Measurements from ENCODE around the gene NCBP1.

NCBP1 gene

GRCh38 chr9:97660340-97660739 is 26.7 kb downstream of the NCBP1 start:
- Histone ChIP-seq H3K9me3 (ENCODE audit: insufficient read depth, low read length) (no peaks in the 10 kb centered on the region), H3K9ac (ENCODE audit: insufficient read length, low read depth) (no peak overlapping the region), H3K36me3 (ENCODE audit: insufficient read depth, insufficient read length, low read length) (peaks cover 96% of the 10 kb centered on the region), H3K4me1 (ENCODE audit: insufficient read depth, insufficient read length) (no peaks in the 10 kb centered on the region), H3K27me3 (ENCODE audit: insufficient read depth, insufficient read length) (no peaks in the 10 kb centered on the region), H3K4me3 (ENCODE audit: insufficient read length, low read depth) (no peak overlapping the region)
- TF ChIP-seq YY1 (IDR thresholded peaks at IDR 0.05; ENCODE audit: insufficient read depth, insufficient read length), result no peak
- no peak for TF ChIP-seq SUZ12 (IDR thresholded peaks at IDR 0.05; ENCODE audit: extremely low read depth, insufficient read depth, insufficient read length)
- no peak for TF ChIP-seq ZNF274 (IDR thresholded peaks at IDR 0.05; ENCODE audit: low read depth, low read length)
- no peak for DNase-seq (ENCODE audit: low read depth, low spot score)

- DNase-seq (ENCODE audit: low read depth, low spot score), result no peak
- Histone ChIP-seq H3K36me3 (ENCODE audit: insufficient read depth, insufficient read length, low read length) (peaks cover 93% of the 10 kb centered on the region), H3K9ac (ENCODE audit: insufficient read length, low read depth) (no peak overlapping the region), H3K9me3 (ENCODE audit: insufficient read depth, low read length) (no peaks in the 10 kb centered on the region), H3K4me3 (ENCODE audit: insufficient read length, low read depth) (no peak overlapping the region), H3K4me1 (ENCODE audit: insufficient read depth, insufficient read length) (no peaks in the 10 kb centered on the region), H3K27me3 (ENCODE audit: insufficient read depth, insufficient read length) (no peaks in the 10 kb centered on the region)
- TF ChIP-seq YY1 (IDR thresholded peaks at IDR 0.05; ENCODE audit: insufficient read depth, insufficient read length) (no peak), ZNF274 (IDR thresholded peaks at IDR 0.05; ENCODE audit: low read depth, low read length) (no peak), SUZ12 (IDR thresholded peaks at IDR 0.05; ENCODE audit: extremely low read depth, insufficient read depth, insufficient read length) (no peak)
Measured at GRCh38 chr9:97660847-97661246, 27.2 kb downstream of the NCBP1 start.

GRCh38 chr9:97665742-97666141 is 32.1 kb downstream of the NCBP1 start:
- H3K9ac ChIP-seq (ENCODE audit: insufficient read length, low read depth), result no peak overlapping the region
- H3K4me3 ChIP-seq (ENCODE audit: insufficient read length, low read depth), result no peak overlapping the region
- TF ChIP-seq SUZ12 (IDR thresholded peaks at IDR 0.05; ENCODE audit: extremely low read depth, insufficient read depth, insufficient read length) (no peak), YY1 (IDR thresholded peaks at IDR 0.05; ENCODE audit: insufficient read depth, insufficient read length) (no peak), ZNF274 (IDR thresholded peaks at IDR 0.05; ENCODE audit: low read depth, low read length) (no peak)
- DNase-seq (ENCODE audit: low read depth, low spot score), result no peak
- H3K4me1 ChIP-seq (ENCODE audit: insufficient read depth, insufficient read length), result no peaks in the 10 kb centered on the region
- H3K9me3 ChIP-seq (ENCODE audit: insufficient read depth, low read length), result no peaks in the 10 kb centered on the region
- peaks cover 94% of the 10 kb centered on the region for H3K36me3 ChIP-seq (ENCODE audit: insufficient read depth, insufficient read length, low read length)
- no peaks in the 10 kb centered on the region for H3K27me3 ChIP-seq (ENCODE audit: insufficient read depth, insufficient read length)

GRCh38 chr9:97666907-97667686 is 33.5 kb downstream of the NCBP1 start:
- H3K9me3 ChIP-seq (ENCODE audit: insufficient read depth, low read length), result no peaks in the 10 kb centered on the region
- no peak overlapping the region for H3K4me3 ChIP-seq (ENCODE audit: insufficient read length, low read depth)
- no peaks in the 10 kb centered on the region for H3K27me3 ChIP-seq (ENCODE audit: insufficient read depth, insufficient read length)
- TF ChIP-seq SUZ12 (IDR thresholded peaks at IDR 0.05; ENCODE audit: extremely low read depth, insufficient read depth, insufficient read length), result no peak
- no peak for TF ChIP-seq YY1 (IDR thresholded peaks at IDR 0.05; ENCODE audit: insufficient read depth, insufficient read length)
- no peak for TF ChIP-seq ZNF274 (IDR thresholded peaks at IDR 0.05; ENCODE audit: low read depth, low read length)
- H3K9ac ChIP-seq (ENCODE audit: insufficient read length, low read depth), result no peak overlapping the region
- H3K36me3 ChIP-seq (ENCODE audit: insufficient read depth, insufficient read length, low read length), result peaks cover 95% of the 10 kb centered on the region
- DNase-seq (ENCODE audit: low read depth, low spot score), result no peak
- H3K4me1 ChIP-seq (ENCODE audit: insufficient read depth, insufficient read length), result no peaks in the 10 kb centered on the region

- no peaks in the 10 kb centered on the region for H3K4me1 ChIP-seq (ENCODE audit: insufficient read depth, insufficient read length)
- no peak overlapping the region for H3K9ac ChIP-seq (ENCODE audit: insufficient read length, low read depth)
- H3K27me3 ChIP-seq (ENCODE audit: insufficient read depth, insufficient read length), result no peaks in the 10 kb centered on the region
- DNase-seq (ENCODE audit: low read depth, low spot score), result no peak
- H3K4me3 ChIP-seq (ENCODE audit: insufficient read length, low read depth), result no peak overlapping the region
- peaks cover 95% of the 10 kb centered on the region for H3K36me3 ChIP-seq (ENCODE audit: insufficient read depth, insufficient read length, low read length)
- no peaks in the 10 kb centered on the region for H3K9me3 ChIP-seq (ENCODE audit: insufficient read depth, low read length)
- TF ChIP-seq ZNF274 (IDR thresholded peaks at IDR 0.05; ENCODE audit: low read depth, low read length) (no peak), SUZ12 (IDR thresholded peaks at IDR 0.05; ENCODE audit: extremely low read depth, insufficient read depth, insufficient read length) (no peak), YY1 (IDR thresholded peaks at IDR 0.05; ENCODE audit: insufficient read depth, insufficient read length) (no peak)
Measured at GRCh38 chr9:97668485-97668884, 34.9 kb downstream of the NCBP1 start.

GRCh38 chr9:97670586-97670985 is 37.0 kb downstream of the NCBP1 start:
- H3K4me3 ChIP-seq (ENCODE audit: insufficient read length, low read depth), result no peak overlapping the region
- H3K4me1 ChIP-seq (ENCODE audit: insufficient read depth, insufficient read length), result no peaks in the 10 kb centered on the region
- no peak for DNase-seq (ENCODE audit: low read depth, low spot score)
- H3K27me3 ChIP-seq (ENCODE audit: insufficient read depth, insufficient read length), result no peaks in the 10 kb centered on the region
- no peak overlapping the region for H3K9ac ChIP-seq (ENCODE audit: insufficient read length, low read depth)
- H3K9me3 ChIP-seq (ENCODE audit: insufficient read depth, low read length), result no peaks in the 10 kb centered on the region
- TF ChIP-seq ZNF274 (IDR thresholded peaks at IDR 0.05; ENCODE audit: low read depth, low read length), result no peak
- no peak for TF ChIP-seq SUZ12 (IDR thresholded peaks at IDR 0.05; ENCODE audit: extremely low read depth, insufficient read depth, insufficient read length)
- no peak for TF ChIP-seq YY1 (IDR thresholded peaks at IDR 0.05; ENCODE audit: insufficient read depth, insufficient read length)
- peaks cover 96% of the 10 kb centered on the region for H3K36me3 ChIP-seq (ENCODE audit: insufficient read depth, insufficient read length, low read length)

- no peak for DNase-seq (ENCODE audit: low read depth, low spot score)
- TF ChIP-seq SUZ12 (IDR thresholded peaks at IDR 0.05; ENCODE audit: extremely low read depth, insufficient read depth, insufficient read length), result no peak
- no peak for TF ChIP-seq YY1 (IDR thresholded peaks at IDR 0.05; ENCODE audit: insufficient read depth, insufficient read length)
- TF ChIP-seq ZNF274 (IDR thresholded peaks at IDR 0.05; ENCODE audit: low read depth, low read length), result no peak
- H3K36me3 ChIP-seq (ENCODE audit: insufficient read depth, insufficient read length, low read length), result peaks cover 95% of the 10 kb centered on the region
Measured at GRCh38 chr9:97672403-97672802, 38.8 kb downstream of the NCBP1 start.

More at GRCh38 chr9:97672403-97672802, 38.8 kb downstream of the NCBP1 start:
- Histone ChIP-seq H3K9ac (ENCODE audit: insufficient read length, low read depth) (no peak overlapping the region), H3K27me3 (ENCODE audit: insufficient read depth, insufficient read length) (no peaks in the 10 kb centered on the region), H3K4me1 (ENCODE audit: insufficient read depth, insufficient read length) (no peaks in the 10 kb centered on the region), H3K4me3 (ENCODE audit: insufficient read length, low read depth) (no peak overlapping the region), H3K9me3 (ENCODE audit: insufficient read depth, low read length) (no peaks in the 10 kb centered on the region)

Data from NT2/D1 (cell line).